Stimulated activated CD8-positive, alpha-beta memory T cell treated with anti-CD3 and anti-CD28 coated beads, Interleukin-15, amount 100 ng/mL, for 1 hour (primary cell): ENCODE data around the gene SERPINE2.

Source experiments
- DNase-seq: peaks from one replicate; pipeline ENCODE4 v3.0.0-alpha.2; 2020; ENCODE audit warnings: low read depth

Gene SERPINE2

DNA sequence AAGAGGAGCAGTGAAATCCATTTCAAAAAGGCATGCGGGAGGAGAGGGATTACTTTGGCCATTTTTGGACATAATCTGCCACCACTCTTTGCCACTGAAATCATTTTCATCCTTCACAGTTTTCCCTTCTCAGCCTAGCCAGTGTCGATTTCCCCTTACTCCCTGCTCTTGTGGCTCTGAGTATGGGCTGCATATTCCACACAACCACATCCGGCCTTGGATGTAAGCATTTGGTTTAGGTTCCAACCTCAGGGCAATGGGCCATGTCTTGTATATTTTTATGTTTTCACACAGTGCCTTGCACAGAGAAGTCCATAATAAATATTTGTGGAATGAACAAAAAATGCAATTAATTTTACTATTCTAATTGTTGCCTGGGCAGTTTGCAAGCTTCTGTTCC lies 7.7 kb upstream of the SERPINE2 start:
- no peak for DNase-seq

DNA sequence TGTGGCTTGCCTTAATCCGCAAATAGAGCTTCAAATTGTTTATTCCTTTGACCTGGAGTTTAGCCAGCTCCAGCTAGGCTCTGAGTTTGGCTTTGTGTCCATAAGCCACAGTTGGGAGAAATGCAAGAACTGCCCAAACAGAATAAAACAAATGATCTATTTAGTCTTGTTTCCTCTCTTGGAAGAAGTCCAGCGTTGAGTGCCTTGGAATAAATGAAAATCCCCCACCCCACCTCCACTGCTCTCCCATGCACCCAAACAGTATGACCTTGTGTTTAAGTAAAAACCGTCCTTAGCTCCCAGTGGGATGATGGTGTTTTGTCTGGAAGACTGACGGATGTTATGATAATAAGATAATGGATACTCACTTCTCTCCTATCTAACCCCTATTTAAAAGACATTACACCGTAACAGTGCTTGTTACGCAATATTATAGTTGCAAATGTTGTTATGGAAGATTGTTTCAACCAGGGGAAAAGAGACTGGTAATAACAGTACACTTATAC lies 3.2 kb upstream of the SERPINE2 start:
- DNase-seq: no peak

- DNase-seq: no peak
Measured at GRCh38 chr2:224041554-224041953, 2.5 kb upstream of the SERPINE2 start.

DNA sequence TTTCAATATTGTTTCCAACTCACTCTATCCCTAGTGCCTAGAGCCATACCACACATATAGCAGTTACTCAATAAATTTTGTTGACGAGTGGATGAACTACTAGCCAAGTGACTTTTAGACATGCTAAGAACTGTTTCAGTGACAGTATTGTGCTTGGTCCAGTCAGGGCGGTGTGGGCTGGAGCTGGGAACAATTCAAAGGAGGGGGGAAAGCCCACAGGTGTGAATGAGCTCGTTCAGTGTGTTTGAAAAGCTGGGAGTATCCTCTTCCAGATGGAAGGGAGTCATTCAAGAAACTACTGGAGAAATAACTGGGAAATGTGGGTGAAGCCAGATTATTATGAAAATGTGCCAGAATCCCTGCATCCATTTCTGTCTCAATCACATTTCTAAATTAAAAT lies 1.7 kb upstream of the SERPINE2 start:
- DNase-seq: no peak

DNA sequence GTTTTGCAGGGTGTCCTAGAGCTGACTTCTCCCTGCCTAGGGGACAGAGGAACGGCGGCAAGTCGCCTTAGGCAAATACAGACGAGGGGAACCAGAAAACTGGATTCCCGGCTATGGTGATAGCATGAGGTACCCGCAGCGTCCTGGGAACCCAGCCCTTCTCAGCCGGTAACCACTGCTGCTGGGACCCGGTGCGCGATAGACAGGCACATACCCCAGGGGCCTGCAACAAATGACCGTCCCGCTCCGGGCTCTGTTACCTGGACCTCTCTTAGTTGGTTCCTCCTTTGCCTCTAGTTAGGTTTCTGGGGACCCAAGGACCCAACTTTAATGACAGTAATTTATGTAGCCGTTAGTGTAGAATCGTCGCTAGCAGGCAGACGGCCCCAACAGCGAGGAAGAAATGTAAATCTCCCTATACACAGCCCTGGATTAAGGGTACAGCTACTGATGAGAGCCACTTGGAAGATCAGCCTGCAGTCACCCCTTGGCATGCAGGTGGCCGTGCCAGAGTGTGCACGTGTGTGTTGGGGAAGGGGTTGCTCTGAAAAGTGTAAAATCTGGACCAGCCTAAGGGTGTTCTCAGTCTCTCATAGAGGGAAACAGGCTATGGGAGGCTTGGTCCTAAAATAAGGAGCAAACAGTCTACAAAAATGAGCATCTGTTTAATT lies 819 bp upstream of the SERPINE2 start:
- DNase-seq: no peak

GRCh38 chr2:224038830-224039079 lies 331 bp downstream of the SERPINE2 start:
- no peak for DNase-seq

- no peak for DNase-seq
Measured at GRCh38 chr2:224038049-224038829, 847 bp downstream of the SERPINE2 start.

GRCh38 chr2:224036731-224037361 lies 2.2 kb downstream of the SERPINE2 start:
- no peak for DNase-seq

- DNase-seq: no peak
Measured at GRCh38 chr2:224034017-224034416, 5.1 kb downstream of the SERPINE2 start.

- DNase-seq: no peak
Measured at GRCh38 chr2:224033601-224034000, 5.5 kb downstream of the SERPINE2 start.

DNA sequence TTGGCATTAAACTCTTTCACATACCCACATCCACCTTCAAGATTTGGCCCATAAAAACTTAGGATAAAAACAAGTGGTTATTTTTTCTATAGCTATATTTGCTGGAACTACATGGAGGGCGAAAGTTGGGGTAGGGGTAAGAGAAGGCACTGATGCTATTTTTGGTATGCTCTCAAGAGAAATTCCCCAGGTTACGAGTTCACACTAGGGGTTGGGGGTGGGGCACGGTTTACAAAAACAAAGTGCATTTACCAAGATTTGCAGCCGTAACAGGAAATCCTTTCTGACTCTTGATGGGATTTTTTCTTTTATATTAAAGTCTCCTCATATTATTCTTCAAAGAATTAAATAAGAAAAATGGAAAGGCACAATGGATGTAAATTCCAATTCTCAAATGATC lies 6.8 kb downstream of the SERPINE2 start:
- DNase-seq: no peak

DNA sequence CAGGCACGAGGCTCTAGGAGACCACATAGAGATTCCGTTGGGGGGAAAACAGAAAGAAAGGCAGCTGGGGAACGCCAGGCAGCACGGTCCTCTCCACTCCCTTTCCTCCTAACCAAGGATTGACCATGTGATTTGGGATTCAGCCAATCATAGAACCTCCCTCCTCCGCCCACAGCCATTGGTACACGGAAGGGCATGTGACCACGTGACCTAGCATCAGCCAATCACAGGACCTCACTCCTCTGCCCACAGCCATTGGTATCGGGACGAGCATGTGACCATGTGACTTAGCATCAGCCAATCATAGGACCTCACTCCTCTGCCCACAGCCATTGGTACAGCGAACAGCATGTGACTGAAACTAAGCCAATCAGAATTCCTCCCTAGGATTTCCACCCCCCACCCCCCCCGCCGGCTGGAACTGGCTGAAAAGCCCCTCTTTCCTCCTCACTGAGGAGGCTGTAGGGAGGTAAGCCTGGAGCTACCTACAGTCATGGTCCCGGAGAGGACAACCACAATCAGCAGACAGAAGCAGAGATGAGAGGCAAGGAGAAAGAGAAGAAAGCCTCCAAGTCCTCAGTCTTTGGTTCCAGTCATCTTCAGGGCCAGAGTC lies 7.6 kb downstream of the SERPINE2 start:
- no peak for DNase-seq

DNA sequence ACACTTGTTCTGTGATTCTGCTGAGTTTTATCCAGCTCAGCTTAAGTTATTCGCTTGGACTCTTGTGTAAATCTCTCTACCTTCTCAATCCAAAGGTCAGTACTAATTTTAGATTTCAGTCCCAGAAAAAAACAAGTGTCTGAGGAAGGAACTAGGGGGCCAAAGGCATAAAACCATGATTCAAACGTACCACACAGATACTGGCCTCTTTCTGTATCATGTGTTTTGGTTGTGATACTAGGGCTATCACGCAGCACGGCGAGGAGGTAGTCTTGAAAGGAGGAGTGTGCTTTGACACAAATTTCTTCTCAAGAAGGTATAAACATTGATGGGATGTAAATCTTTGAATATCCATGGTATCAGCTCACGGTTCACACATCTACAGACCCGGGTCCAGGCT lies 8.3 kb downstream of the SERPINE2 start:
- no peak for DNase-seq

DNA sequence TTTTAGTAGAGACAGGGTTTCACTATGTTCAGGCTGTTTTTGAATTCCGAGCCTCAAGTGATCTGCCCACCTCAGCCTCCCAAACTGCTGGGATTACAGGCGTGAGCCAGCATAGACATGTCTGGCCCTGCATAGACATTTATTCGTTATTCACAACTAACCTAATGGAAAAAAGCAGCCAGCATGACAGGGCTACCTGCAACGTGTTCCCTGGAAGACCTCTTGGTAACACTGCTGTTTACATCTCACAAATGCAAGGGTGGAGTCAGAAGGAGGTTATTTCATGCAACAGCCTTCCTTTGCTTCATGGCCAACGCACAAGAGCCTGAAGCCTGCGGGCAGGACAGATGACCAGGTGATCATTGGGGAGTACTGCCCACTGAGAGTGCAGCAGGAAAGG lies 9.2 kb downstream of the SERPINE2 start:
- DNase-seq: no peak

GRCh38 chr2:224027931-224028330 lies 11.2 kb downstream of the SERPINE2 start:
- no peak for DNase-seq

GRCh38 chr2:224027070-224027469 lies 12.0 kb downstream of the SERPINE2 start:
- no peak for DNase-seq

DNA sequence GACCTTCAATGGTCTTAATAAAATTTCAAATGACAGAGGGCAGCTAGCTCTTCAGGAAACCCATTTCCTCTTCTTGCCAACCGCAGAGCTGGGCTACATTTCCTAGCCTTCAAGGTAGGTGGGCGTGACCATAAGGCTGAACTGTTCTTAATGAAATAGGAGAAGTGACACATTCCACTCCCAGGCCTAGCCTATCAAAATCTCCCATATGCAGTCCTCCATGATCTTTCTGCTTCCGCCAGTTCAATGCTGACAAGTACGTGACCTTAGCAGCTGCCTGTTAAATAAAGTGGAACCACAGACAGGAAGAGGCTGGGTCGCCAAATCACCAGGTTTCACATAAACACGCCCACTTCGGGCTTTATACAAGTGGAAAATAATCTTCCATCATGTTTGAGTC lies 13.2 kb downstream of the SERPINE2 start:
- DNase-seq: no peak

GRCh38 chr2:224024270-224024669 lies 14.8 kb downstream of the SERPINE2 start:
- no peak for DNase-seq

DNA sequence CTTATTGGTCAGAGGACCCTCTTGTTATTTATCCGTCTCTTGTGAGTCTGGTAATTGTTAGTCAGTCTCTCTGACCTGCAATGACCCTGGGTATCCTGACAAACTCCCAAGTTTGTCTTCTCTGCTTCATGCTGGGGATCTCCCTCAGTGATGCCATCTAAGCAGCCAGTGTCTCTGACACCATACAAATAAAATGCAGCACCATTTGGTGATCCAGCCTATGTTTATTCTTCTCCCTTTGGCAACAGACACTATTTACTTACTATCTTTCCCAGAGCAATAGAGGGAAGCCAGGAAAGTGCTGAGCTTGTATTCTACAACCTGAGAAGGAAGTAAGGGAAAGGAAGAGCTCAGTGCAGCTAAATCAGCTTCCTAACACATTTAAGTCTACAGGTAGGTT lies 15.9 kb downstream of the SERPINE2 start:
- no peak for DNase-seq

DNA sequence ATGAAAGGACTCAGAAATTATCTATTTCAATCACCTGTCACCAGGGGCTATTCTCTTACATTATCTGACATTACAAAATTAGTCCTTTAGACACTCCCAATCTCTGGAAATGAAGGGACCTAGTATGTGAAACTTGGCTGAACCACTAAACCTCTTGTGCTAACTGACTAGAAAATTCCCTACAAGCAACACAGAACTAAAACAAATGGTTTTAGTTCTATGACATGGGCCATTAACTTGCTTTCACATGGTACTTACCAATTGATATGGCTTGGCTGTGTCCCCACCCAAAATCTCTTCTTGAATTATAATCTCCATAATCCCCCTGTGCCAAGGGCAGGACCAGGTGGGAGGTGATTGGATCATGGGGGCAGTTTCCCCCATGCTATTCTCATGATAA lies 16.6 kb downstream of the SERPINE2 start:
- no peak for DNase-seq

GRCh38 chr2:224020523-224020922 lies 18.6 kb downstream of the SERPINE2 start:
- DNase-seq: no peak

- DNase-seq: no peak
Measured at GRCh38 chr2:224017957-224018356, 21.1 kb downstream of the SERPINE2 start.

DNA sequence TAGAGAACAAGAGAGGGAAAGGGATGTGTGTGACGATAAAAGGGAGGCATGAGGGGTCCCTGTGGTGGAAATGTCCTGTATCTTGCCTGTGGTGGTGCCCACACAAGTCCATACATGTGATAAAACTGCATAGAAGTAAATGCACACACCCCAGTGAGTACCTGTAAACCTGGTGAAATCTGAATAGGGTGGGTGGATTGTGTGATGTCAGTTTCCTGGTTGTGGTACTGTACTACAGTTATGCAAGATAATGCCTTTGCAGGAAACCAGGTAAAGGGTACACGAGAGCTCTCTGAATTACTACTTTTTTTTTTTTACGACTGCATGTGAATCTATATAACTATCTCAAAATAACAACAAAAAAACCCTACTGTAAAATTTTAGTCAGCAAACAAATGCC lies 22.1 kb downstream of the SERPINE2 start:
- DNase-seq: no peak
